Epithelial cell of esophagus (primary cell): ENCODE data around the gene FAM227B.
"Not testable (repeated sequence)": the region's sequence is repeated elsewhere in the genome, so short reads cannot be mapped to it uniquely, and the experiment has no call there.

Experiments used
- DNase-seq: peaks from one replicate; pipeline ENCODE4 v3.0.0; 2010; ENCODE audit warnings: low read depth
- H3K4me3 ChIP-seq: 2 replicates; pipeline ENCODE4 v1.5.1; 2011; ENCODE audit warnings: mild to moderate bottlenecking, low read length, control low read depth
- TF ChIP-seq, protein P1 (sequence below): IDR thresholded peaks from 2 replicates; pipeline ENCODE4 v1.5.1; 2011; ENCODE audit warnings: low read depth, mild to moderate bottlenecking, low read length, control low read depth, inconsistent platforms; ENCODE audit not compliant: insufficient read depth; ENCODE audit errors: missing control alignments

The FAM227B gene

DNA sequence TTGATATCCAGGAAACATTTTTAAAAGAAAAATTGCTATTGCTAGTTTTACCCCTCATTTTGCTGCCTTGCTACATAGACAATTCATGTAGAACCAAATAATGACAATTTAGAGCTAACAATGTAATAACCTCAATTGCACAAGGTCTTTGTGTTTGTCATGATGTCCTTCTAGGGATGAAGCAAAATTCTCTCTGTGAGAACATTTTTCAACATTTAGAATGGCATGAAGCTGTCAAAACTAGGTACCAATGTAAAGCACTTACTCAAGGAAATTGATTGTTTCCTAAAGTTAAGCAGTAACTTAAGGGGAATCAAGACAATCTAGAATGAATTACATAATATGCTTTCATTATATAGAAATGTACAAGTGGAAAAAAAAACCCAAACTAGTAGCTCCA is 205.5 kb downstream of the FAM227B start:
- TF ChIP-seq, protein P1, sequence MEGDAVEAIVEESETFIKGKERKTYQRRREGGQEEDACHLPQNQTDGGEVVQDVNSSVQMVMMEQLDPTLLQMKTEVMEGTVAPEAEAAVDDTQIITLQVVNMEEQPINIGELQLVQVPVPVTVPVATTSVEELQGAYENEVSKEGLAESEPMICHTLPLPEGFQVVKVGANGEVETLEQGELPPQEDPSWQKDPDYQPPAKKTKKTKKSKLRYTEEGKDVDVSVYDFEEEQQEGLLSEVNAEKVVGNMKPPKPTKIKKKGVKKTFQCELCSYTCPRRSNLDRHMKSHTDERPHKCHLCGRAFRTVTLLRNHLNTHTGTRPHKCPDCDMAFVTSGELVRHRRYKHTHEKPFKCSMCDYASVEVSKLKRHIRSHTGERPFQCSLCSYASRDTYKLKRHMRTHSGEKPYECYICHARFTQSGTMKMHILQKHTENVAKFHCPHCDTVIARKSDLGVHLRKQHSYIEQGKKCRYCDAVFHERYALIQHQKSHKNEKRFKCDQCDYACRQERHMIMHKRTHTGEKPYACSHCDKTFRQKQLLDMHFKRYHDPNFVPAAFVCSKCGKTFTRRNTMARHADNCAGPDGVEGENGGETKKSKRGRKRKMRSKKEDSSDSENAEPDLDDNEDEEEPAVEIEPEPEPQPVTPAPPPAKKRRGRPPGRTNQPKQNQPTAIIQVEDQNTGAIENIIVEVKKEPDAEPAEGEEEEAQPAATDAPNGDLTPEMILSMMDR, result no peak
- no peak overlapping the region for H3K4me3 ChIP-seq
- no peak for DNase-seq

DNA sequence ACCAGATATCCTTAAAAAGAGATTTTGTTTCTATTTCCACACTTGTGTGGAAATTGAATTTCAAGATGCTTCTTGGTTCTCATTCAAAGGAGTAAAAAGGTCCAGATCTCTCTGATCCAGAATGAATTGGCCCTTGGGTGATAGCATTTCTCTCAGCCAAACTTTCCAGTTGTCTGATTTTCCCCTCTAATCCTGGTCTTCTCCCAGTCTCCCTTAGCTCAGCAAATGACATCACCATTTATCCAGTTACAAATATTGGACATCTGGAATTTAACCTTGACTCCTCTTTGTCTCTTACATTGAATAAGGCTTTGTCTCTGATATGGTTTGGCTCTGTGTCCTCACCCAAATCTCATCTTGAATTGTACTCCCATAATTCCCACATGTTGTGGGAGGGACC is 207.8 kb downstream of the FAM227B start:
- H3K4me3 ChIP-seq, result no peak overlapping the region
- TF ChIP-seq, protein P1, result no peak
- DNase-seq, result no peak

DNA sequence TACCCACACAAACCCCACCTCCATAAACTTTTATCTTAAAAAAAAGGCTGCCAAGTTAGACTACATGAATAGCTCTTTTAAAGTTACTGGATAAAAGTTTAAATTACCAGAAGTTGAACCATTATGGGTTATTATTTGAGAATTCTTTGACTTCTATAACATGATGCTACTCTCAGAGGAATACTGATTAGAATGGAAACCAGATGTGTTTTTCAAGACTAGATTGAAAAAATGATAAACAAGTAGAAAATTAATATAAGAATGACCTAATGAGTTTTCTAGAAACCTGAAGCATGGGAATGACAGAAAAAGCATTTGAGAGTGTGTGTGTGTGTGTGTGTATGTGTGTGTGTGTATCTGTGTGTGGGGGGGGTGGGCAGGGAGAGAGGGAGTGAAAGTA is 210.0 kb downstream of the FAM227B start:
- DNase-seq, result no peak
- H3K4me3 ChIP-seq, result no peak overlapping the region
- TF ChIP-seq, protein P1, result no peak

DNA sequence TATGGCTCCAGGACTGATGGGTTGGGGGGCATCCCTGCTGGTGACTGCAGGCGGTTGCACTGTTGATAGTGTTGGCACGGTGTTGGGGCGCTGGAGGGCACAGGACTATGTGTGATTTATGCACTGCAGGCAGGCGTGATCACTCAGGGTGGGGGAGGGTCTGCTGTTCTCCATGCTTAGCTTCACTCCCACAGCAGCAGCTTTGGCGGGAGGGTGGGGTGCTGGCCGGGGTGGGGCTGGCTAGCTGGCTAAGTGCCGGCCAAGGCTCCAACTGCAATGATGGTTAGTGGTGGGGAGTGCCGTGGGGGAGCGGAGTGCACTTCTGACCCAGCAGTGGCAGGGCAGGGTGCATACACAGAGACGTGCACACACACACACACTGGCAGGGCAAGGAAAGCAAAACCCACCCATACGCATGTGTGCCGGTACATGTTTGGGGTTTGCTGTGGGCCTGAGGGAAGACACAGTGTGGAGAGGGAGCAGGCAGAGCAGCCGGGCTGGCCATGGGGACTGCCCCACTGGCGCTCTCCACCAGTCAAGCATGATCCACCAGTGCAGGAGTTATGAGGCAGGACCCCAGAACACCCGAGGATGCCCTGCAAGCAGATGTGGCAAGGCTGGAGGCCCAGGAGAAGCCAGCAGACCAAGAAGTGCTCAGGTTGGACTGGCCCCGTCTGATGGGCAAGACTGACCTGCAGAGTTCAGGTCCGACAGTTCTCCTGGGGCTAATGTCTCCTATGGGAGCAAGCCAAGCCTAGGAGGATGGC is 214.1 kb downstream of the FAM227B start:
- no peak overlapping the region for H3K4me3 ChIP-seq
- TF ChIP-seq, protein P1, result no peak
- no peak for DNase-seq

DNA sequence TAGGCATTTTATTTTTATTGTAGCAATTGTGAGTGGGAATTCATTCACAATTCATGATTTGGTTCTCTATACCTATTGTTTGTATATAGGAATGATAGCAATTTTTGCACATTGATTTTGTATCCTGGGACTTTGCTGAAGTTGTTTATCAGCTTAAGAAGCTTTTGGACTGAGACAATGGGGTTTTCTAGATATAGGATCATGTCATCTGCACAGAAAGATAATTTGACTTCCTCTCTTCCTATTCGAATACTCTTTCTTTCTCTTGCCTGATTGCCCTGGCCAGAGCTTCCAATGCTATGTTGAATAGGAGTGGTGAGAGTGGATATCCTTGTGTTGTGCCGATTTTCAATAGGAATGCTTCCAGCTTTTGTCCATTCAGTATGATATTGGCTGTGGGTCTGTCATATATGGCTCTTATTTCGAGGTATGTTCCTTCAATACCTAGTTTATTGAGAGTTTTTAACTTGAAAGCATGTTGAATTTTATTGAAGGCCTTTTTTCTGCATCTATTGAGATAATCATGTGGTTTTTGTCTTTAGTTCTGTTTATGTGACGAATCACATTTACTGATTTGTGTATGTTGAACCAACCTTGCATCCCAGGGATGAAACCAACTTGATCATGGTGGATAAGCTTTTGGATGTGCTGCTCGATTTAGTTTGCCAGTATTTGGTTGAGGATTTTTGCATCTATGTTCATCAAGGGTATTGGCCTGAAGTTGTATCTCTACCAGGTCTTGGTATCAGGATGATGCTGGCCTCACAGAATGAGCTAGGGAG is 217.9 kb downstream of the FAM227B start:
- H3K4me3 ChIP-seq, DNase-seq: not testable (repeated sequence)

DNA sequence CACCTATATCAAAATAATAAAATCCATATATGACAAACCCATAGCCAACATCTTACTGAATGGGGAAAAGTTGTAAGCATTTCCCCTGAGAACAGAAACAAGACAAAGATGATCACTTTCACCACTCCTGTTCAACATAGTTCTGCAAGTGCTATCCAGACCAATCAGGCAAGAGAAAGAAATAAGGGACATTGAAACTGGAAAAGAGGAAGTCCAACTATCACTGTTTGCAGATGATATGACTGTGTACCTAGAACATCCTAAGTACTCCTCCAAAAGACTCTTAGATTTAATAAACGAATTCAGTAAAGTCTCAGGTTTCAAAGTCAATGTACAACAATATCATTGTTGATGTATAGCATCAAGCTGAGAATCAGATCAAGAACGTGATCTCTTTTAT is 233.1 kb downstream of the FAM227B start:
- TF ChIP-seq, protein P1, result no peak
- DNase-seq, result no peak
- H3K4me3 ChIP-seq, result no peak overlapping the region

DNA sequence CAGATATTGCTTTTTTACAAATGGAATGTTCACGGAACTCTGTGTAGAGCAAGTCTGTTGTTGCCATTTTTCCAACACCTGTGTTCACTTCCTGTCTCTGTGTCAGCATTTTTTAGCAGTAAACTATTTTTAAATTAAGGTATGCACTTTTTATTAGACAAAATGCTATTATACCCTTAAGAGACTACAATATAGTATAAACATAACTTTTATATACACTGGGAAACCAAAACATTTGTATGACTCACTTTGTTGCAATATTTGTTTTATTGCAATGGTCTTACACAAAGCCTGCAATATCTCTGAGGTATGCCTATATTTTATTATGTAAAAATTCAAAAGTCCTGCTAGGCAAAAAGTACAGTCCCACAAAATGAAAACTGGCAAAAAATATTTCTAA is 237.4 kb downstream of the FAM227B start:
- TF ChIP-seq, protein P1, result no peak
- H3K4me3 ChIP-seq, result no peak overlapping the region
- DNase-seq, result peak; percentile 14
